Stimulated activated CD4-positive, alpha-beta T cell treated with anti-CD3 and anti-CD28 coated beads, Interleukin-15, amount 100 ng/mL, for 24 hours (primary cell): ENCODE measurements around the gene EYA4.
A peak's percentile ranks its signal among the peaks of the same experiment; 100 is the strongest.

Source experiments
- DNase-seq: peaks from one replicate; pipeline ENCODE4 v3.0.0-alpha.2; 2020

Gene EYA4

GRCh38 chr6:133467231-133467981 lies 226.2 kb downstream of the EYA4 start:
- DNase-seq = no peak

DNA sequence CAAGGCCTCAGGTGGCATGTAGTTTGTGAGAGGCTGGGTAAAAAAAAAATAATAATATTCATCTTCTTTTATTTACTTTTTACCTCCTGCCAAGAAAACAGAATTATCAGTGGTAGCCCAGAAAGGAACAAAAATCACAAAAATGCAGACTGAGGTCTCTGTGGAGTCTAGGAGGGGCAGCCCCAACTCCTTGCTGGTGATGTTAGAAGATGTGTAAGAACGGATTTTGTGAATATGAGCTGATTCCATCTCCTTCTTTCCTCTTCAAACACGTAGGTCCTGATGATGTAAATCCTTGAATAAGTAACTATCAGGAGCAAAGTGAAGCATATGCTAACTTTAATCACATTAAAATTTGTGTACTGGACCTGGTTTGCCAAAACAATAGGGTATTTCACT lies 226.8 kb downstream of the EYA4 start:
- no peak for DNase-seq

DNA sequence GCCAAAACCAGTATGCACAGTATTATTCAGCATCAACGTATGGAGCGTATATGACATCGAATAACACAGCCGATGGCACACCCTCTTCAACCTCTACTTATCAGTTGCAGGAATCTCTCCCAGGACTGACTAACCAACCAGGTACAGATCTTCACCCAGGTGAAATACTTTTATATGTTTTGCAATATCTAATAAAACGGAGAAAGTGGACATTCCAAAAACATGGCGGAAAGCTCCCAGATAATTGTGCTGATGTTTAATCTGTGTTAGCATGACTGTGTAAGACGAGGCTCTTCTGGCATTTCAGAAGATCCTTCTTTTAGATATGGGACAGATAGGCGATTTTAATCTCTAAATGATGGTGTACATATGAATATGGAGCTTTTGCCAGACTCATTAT lies 227.4 kb downstream of the EYA4 start:
- DNase-seq = no peak

- no peak for DNase-seq
Observed at GRCh38 chr6:133474516-133474915, 233.4 kb downstream of the EYA4 start.

DNA sequence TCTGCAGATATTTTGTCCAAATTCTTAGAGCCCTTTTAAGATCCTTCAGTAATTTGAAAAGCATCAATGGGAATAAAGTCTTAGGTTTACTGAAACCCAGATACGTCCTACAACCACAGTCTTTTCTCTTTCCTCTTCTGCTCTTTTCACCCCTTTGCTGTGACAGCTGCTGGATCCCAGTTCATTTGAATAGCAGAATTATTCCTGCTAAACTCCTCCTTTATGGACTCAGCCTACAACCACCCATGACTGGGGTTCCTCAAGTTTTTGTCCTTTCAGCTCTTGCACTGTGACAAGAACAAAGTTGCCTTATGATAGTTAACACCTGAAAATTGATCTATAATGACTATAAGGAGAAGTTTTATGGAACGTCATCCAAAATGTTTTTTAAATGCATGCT lies 237.5 kb downstream of the EYA4 start:
- no peak for DNase-seq

- DNase-seq = no peak
Observed at GRCh38 chr6:133487174-133487573, 246.0 kb downstream of the EYA4 start.

GRCh38 chr6:133495205-133495903 lies 254.2 kb downstream of the EYA4 start:
- no peak for DNase-seq

GRCh38 chr6:133499662-133500061 lies 258.5 kb downstream of the EYA4 start:
- no peak for DNase-seq

- no peak for DNase-seq
Observed at GRCh38 chr6:133501675-133502270, 260.6 kb downstream of the EYA4 start.

GRCh38 chr6:133502441-133503335 lies 261.5 kb downstream of the EYA4 start:
- no peak for DNase-seq

DNA sequence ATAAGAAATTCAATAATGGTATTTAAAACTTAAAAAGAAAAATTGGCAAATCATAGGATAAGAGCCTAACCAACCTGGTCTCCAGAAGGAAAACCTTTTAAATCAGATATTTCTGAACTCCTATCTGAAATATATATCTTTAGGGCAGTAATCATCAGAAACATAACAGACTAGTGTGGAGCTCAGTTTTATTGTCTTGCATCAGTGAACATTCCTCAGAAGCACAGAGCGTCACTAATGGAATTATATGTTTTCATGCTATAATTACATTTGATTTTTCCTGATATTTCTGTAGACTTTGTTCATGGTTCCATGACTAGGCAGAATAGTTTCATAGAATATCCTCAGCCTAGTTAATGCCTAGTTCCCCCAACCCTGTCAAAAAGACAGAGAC lies 262.2 kb downstream of the EYA4 start:
- no peak for DNase-seq

DNA sequence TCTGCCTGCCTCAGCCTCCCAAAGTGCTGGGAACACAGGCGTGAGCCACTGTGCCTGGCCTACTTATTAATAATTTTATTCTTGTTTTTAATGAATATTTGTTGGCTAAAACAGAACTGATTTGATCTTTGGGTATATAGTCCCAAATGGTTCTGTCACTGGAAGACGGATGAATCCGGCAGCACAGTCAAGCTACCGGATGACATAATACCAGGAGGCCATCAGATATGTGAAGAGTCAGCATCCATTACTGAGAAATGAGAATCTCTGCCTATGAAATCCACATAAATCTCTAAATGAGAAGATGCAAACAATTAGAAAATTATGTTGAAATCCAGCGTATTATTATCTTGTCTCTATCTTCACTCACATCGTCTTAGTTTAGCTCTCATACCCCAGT lies 263.0 kb downstream of the EYA4 start:
- no peak for DNase-seq

DNA sequence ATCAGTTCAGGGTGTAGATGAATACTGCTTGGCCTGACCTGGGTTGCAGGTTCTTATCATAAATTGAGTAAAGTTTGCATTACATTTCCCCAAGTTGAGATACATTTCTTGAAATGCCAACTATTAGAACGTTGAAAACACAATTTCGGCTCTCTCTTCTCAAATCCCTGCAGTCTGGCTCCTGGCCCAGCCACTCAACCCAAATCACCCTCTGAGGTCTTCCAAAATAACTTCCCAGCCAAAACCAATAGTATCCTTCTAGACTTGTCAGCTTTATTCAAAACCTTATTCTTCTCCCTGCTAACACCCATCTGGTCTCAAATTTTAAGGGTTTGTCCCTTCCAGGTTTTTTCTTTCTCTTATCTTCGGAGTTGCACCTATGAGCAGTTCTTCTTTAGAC lies 263.6 kb downstream of the EYA4 start:
- DNase-seq = no peak

DNA sequence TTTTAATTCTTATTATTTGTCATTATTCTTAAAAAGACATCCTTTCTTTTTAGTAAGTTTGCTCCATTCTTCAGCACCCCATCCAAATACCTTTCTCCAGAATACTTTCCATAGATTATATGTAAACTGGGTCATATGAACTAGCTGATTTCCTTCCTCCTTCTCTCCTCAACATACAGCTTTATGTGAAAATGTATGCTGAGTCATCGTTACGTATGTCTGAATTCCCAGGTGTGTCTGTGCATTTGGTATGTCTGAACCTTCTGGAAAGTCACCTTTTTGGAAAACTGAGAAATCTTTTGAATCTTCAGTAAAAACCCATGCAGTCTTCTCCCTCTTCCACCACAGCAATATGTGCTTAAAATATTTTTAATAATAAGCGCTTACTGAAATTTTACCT lies 264.5 kb downstream of the EYA4 start:
- no peak for DNase-seq

- DNase-seq = peak; percentile 32
Observed at GRCh38 chr6:133512410-133513016, 271.4 kb downstream of the EYA4 start.

- DNase-seq = no peak
Observed at GRCh38 chr6:133523816-133524215, 282.7 kb downstream of the EYA4 start.

DNA sequence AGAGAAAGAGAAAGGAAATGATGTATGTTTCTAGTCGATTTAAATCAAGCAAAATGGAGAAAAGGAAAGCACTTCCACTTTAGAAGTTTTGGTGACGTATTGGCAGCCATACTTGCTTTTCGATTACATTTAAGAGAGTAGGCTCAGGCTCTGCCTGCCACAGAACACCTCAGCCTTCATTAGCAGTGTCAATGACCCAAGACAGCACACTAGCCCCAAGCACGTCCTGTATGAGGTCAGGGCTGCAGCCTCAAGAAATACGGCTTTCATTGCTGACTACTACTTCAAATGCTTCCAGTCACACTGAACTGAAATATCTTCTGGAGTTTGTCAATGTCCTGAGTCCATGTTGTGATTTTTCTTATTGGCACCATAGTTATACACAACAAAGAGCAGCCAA lies 285.3 kb downstream of the EYA4 start:
- DNase-seq = no peak

- no peak for DNase-seq
Observed at GRCh38 chr6:133528566-133528965, 287.4 kb downstream of the EYA4 start.

- no peak for DNase-seq
Observed at GRCh38 chr6:133532908-133533307, 291.8 kb downstream of the EYA4 start.

DNA sequence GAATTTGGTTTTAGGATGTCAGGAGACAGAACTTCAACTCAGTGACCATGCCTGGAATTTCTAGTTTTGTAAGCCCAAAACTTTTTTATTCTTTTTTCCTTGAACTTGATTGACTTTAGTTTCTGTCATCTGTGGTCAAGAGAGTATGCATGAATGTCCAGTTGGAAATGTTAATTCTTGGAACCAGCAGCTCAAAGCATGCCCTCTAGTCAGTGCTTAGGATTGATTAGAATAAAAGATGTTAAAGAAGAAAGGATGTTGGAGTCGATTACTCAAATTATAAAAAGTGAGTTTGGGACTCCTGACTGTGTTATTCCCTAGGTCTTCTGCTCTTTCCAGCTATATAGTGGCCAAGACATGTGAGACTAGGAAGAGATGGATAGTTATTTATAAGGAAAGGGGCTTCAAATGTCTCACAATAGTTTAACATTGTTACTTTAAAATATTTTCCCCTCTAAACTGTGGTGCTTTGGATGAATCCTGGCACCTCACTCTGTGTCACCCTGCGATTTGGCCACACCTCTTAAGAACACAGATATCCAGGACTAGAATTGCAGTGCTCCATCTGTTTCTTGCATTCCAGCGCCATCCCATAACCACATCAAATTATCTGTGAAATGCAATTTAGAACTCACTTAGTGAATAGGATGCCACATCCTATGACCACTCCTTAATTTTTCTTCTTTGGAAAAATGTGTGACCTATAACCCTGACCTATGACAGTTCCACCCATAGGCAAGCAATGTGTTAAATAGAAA lies 298.5 kb downstream of the EYA4 start:
- DNase-seq = no peak

GRCh38 chr6:133540361-133540760 lies 299.2 kb downstream of the EYA4 start:
- DNase-seq = no peak

- no peak for DNase-seq
Observed at GRCh38 chr6:133541040-133541439, 299.9 kb downstream of the EYA4 start.
